Upper lobe of left lung (tissue), 6 donors: ENCODE measurements around the gene SATB1. TPM values are rescaled to one million over a fixed set of nuclear protein-coding genes. Genes with fewer than 3 reads are reported as not detected.

ENCODE experiments used
- ATAC-seq, 2 donors: fragments of 200-7000 bp; cut with Tn5 transposase; one replicate each; pipeline ENCODE4 v1.9.1; 2022; ENCODE audit warnings: mild to moderate bottlenecking in 2 of 2, moderate library complexity in 2 of 2; ENCODE audit not compliant: low FRiP score in 2 of 2
- DNase-seq, 2 donors: peaks; one replicate each; pipeline ENCODE4 v3.0.0-alpha.2; 2019 to 2020
- H3K27ac ChIP-seq, 4 donors: fragments of 200-600 bp; sonication (generic); one replicate each; pipeline ENCODE4 v1.5.1; 2016 to 2019
- H3K27me3 ChIP-seq, 4 donors: fragments of 200-600 bp; sonication (generic); one replicate each; pipeline ENCODE4 v1.5.1; 2017 to 2019
- H3K36me3 ChIP-seq, 4 donors: fragments of 200-600 bp; sonication (generic); one replicate each; pipeline ENCODE4 v1.5.1; 2016 to 2019
- H3K4me1 ChIP-seq, 4 donors: fragments of 200-600 bp; sonication (generic); one replicate each; pipeline ENCODE4 v1.5.1; 2018 to 2019
- H3K4me3 ChIP-seq, 4 donors: fragments of 200-600 bp; sonication (generic); one replicate each; pipeline ENCODE4 v1.5.1; 2017 to 2019; ENCODE audit warnings: mild to moderate bottlenecking in 2 of 4, moderate library complexity in 1 of 4
- H3K9me3 ChIP-seq, 4 donors: fragments of 200-600 bp; sonication (generic); one replicate each; pipeline ENCODE4 v1.5.1; 2018 to 2019
- EP300 ChIP-seq, 4 donors: sonication (generic); formaldehyde crosslinking; IDR thresholded peaks; one replicate each; pipeline ENCODE4 v1.5.1; 2017; ENCODE audit warnings: antibody characterized with exemption in 4 of 4, control low read depth in 2 of 4
- POLR2A ChIP-seq, 4 donors: fragments of 450-650 bp; IDR thresholded peaks; one replicate each; pipeline ENCODE4 v1.5.1; 2016 to 2017; ENCODE audit warnings: antibody characterized with exemption in 4 of 4, mild to moderate bottlenecking in 2 of 4
- POLR2AphosphoS5 ChIP-seq, 2 donors: sonication (generic); formaldehyde crosslinking; IDR thresholded peaks; one replicate each; pipeline ENCODE4 v1.5.1; 2017; ENCODE audit warnings: antibody characterized with exemption in 2 of 2
- WGBS, 2 donors: methylation state at CpG; one replicate each; pipeline ENCODE4 v1.1.5; 2017 to 2018; 5-methylcytosine and 5-hydroxymethylcytosine counted together
- total RNA-seq, 6 donors: library from RNA; depleted of rRNA in 4 of 6; stranded (reverse); fragments of >200 nt in 4 of 6; gene quantifications; one replicate each; pipeline versions ENCODE4 v1.1.0 to v1.2.1, GENCODE V29; 2016 to 2021
- TF ChIP-seq, protein P1 (sequence below), 6 experiments: fragments of 450-650 bp in 4 of 6; fragments of 200-600 bp in 2 of 6; sonication (generic) in 2 of 6; IDR thresholded peaks; one replicate each; pipeline ENCODE4 v1.5.1; 2016 to 2019; ENCODE audit warnings: antibody characterized with exemption in 6 of 6
- donor health status: DM: no; HTN: no; CAD: no; lungs with moderate emphysema.
- donor health status: DM: no; HTN: yes; CAD: no; lungs with severe emphysema.

SATB1 gene
- total RNA-seq, 6 donors from 2014 or later = 25.4 to 80.7 (median 45.0) TPM

DNA sequence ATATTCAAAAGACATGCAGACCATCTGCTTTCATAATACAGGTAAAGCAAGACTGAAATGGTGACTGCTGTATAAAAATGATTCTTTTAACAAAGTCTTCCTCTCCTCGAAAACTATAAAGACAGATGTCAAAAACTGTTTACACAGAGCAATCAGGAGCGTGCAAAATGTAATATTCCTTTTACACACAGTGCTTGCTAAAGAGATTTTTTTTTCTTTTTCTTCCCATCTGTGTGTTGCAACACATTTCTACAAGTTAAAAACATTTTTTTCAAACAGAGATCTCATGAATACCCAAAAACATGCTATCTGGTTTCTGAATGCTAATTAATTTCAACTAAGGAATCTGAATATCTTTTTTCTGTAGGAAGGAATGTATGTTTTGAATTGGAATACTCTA, 22.1 kb downstream of the SATB1 start:
- no peaks in the 10 kb centered on the region for H3K9me3 ChIP-seq
- DNase-seq = no peak
- TF ChIP-seq EP300 (IDR thresholded peaks at IDR 0.05) (no peak), POLR2A (IDR thresholded peaks at IDR 0.05) (no peak), POLR2AphosphoS5 (IDR thresholded peaks at IDR 0.05) (no peak)
- TF ChIP-seq, protein P1, sequence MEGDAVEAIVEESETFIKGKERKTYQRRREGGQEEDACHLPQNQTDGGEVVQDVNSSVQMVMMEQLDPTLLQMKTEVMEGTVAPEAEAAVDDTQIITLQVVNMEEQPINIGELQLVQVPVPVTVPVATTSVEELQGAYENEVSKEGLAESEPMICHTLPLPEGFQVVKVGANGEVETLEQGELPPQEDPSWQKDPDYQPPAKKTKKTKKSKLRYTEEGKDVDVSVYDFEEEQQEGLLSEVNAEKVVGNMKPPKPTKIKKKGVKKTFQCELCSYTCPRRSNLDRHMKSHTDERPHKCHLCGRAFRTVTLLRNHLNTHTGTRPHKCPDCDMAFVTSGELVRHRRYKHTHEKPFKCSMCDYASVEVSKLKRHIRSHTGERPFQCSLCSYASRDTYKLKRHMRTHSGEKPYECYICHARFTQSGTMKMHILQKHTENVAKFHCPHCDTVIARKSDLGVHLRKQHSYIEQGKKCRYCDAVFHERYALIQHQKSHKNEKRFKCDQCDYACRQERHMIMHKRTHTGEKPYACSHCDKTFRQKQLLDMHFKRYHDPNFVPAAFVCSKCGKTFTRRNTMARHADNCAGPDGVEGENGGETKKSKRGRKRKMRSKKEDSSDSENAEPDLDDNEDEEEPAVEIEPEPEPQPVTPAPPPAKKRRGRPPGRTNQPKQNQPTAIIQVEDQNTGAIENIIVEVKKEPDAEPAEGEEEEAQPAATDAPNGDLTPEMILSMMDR (IDR thresholded peaks at IDR 0.05) = no peak
- H3K27ac ChIP-seq = no peak overlapping the region
- no peaks in the 10 kb centered on the region for H3K4me1 ChIP-seq
- no peaks in the 10 kb centered on the region for H3K27me3 ChIP-seq
- ATAC-seq = no peak
- H3K4me3 ChIP-seq = no peak overlapping the region
- 63 to 67% methylated on average over 2 of the region's 2 CpGs for whole genome bisulfite sequencing, 2 donors
- no peaks in the 10 kb centered on the region for H3K36me3 ChIP-seq

DNA sequence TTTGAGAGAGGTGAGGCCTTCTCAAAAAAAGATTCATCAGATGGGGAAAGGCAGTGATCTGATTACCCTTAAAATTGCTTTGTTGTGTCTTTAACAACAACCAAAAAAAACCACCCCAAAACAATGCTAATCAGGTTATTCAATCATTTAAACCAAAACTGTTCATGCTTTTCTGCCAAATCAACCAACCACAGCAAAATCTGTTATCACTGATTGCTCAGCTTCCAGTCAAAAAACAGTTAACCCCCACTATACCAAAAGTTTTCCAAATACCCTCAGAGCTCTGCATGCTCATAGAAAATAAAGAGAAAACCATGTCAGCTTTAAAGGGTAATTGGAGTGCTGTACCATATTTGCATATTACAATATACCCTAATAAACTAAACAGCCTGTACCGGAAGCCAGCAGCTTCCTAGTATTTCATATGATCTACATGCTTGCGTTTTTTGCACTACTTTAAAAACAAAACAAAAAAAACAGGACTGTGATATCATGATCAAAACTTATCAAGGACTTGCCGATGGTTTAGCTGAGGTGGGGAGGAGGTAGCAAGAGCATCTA, 22.8 kb downstream of the SATB1 start:
- no peak overlapping the region for H3K27ac ChIP-seq
- ATAC-seq (no peak), DNase-seq (no peak)
- no peak overlapping the region for H3K4me3 ChIP-seq
- no peaks in the 10 kb centered on the region for H3K9me3 ChIP-seq
- H3K36me3 ChIP-seq = no peaks in the 10 kb centered on the region
- H3K27me3 ChIP-seq = no peaks in the 10 kb centered on the region
- WGBS, 2 donors = 45 to 60% methylated on average over 3 of the region's 3 CpGs
- TF ChIP-seq POLR2A (IDR thresholded peaks at IDR 0.05) = no peak
- TF ChIP-seq, protein P1 (IDR thresholded peaks at IDR 0.05) = no peak
- TF ChIP-seq EP300 (IDR thresholded peaks at IDR 0.05) = no peak
- TF ChIP-seq POLR2AphosphoS5 (IDR thresholded peaks at IDR 0.05) = no peak
- no peaks in the 10 kb centered on the region for H3K4me1 ChIP-seq

DNA sequence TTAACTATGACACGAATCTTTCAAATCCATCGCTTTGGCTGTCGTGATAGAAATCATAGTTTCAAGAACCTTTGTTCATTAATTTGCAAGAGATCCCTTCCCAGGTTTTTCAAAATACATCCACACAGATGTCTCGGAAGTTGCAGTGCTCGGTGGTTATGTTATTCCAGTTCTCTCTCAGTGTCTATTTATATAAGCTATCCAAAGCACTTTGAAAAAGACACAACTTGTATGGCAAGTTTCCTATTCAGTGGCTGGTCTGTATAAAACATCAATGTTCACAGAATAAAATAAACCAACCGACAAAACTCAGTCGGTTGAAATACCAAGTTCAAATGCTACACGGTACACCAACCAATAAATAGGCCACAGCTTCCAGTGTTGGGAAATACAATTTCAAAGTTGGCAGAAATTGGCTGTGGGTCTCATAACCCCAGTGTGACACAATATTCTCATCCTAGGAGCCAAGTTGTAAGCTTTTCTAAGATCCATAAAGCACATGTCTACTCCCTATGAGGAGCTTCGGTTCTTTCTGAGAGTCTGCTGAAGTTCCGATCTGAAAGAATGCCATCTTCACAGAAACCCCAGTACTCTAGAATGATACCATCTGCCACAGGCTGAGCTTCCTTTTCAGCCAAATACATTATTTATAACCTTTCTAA, 23.7 kb downstream of the SATB1 start:
- H3K4me1 ChIP-seq = no peaks in the 10 kb centered on the region
- DNase-seq = no peak
- no peaks in the 10 kb centered on the region for H3K27me3 ChIP-seq
- no peaks in the 10 kb centered on the region for H3K9me3 ChIP-seq
- WGBS, 2 donors = 69 to 76% methylated on average over 10 of the region's 10 CpGs
- ATAC-seq = no peak
- TF ChIP-seq EP300 (IDR thresholded peaks at IDR 0.05) = no peak
- no peak for TF ChIP-seq POLR2A (IDR thresholded peaks at IDR 0.05)
- no peak for TF ChIP-seq POLR2AphosphoS5 (IDR thresholded peaks at IDR 0.05)
- TF ChIP-seq, protein P1 (IDR thresholded peaks at IDR 0.05) = no peak
- H3K4me3 ChIP-seq = no peak overlapping the region
- H3K36me3 ChIP-seq = no peaks in the 10 kb centered on the region
- no peak overlapping the region for H3K27ac ChIP-seq

DNA sequence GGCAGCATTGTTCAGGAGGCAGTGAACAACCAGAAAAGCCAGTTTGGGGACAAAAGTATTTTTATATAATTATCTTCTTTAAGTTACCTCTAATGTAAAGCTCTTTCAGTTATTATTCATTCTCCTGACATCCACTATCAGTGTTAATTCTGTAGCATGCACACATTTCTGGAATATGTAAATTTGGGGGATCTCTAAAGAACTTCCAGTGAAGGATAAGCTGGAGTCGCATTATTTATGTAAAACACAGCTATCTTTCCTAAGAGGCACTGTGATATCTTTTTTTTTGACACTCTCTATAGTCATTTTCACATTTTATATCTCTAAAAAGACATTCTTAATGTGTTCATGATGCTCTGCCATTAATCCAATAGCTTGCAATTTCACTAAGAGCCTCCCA, 26.7 kb downstream of the SATB1 start:
- H3K4me1 ChIP-seq = no peaks in the 10 kb centered on the region
- no peak for DNase-seq
- 92 to 94% methylated on average over 1 of the region's 1 CpG for WGBS, 2 donors

More for the DNA sequence above, 26.7 kb downstream of the SATB1 start:
- no peak overlapping the region for H3K27ac ChIP-seq
- no peaks in the 10 kb centered on the region for H3K27me3 ChIP-seq
- TF ChIP-seq, protein P1 (IDR thresholded peaks at IDR 0.05) = no peak
- TF ChIP-seq POLR2A (IDR thresholded peaks at IDR 0.05) (no peak), POLR2AphosphoS5 (IDR thresholded peaks at IDR 0.05) (no peak), EP300 (IDR thresholded peaks at IDR 0.05) (no peak)
- ATAC-seq = no peak
- no peak overlapping the region for H3K4me3 ChIP-seq
- no peaks in the 10 kb centered on the region for H3K9me3 ChIP-seq
- H3K36me3 ChIP-seq = peaks cover 0 to 22% (median 4%) of the 10 kb centered on the region in 4 donors
